Smooth muscle cell (in vitro differentiated cells): ENCODE results near the gene IGFL1. TPM values are rescaled to one million over a fixed set of nuclear protein-coding genes. Genes with fewer than 3 reads are reported as not detected.
"Not testable (repeated sequence)": the region's sequence is repeated elsewhere in the genome, so short reads cannot be mapped to it uniquely, and the experiment has no call there.

Experiments
- DNase-seq: peaks from one replicate; lab custom pipeline; 2025; ENCODE audit not compliant: unreplicated experiment; lab: John Stamatoyannopoulos, UW
- H2AFZ ChIP-seq: fragments of 200-600 bp; sonication (generic); 2 replicates; pipeline ENCODE4 v1.6.0; 2016; ENCODE audit warnings: antibody characterized with exemption, low read depth, mild to moderate bottlenecking
- H3F3A ChIP-seq: fragments of 200-600 bp; sonication (generic); 2 replicates; pipeline ENCODE4 v1.6.0; 2017; ENCODE audit warnings: antibody characterized with exemption, low read depth
- H3K27ac ChIP-seq: fragments of 200-600 bp; sonication (generic); 2 replicates; pipeline ENCODE4 v1.5.1; 2016; ENCODE audit warnings: low read depth, mild to moderate bottlenecking
- H3K27me3 ChIP-seq: fragments of 200-600 bp; sonication (generic); 2 replicates; pipeline ENCODE4 v1.6.1; 2016; ENCODE audit warnings: low read depth, mild to moderate bottlenecking
- H3K36me3 ChIP-seq: fragments of 200-600 bp; sonication (generic); 2 replicates; pipeline ENCODE4 v1.5.1; 2016; ENCODE audit warnings: low read depth
- H3K4me1 ChIP-seq: fragments of 200-600 bp; sonication (generic); 2 replicates; pipeline ENCODE4 v1.5.1; 2016; ENCODE audit warnings: low read depth
- H3K4me2 ChIP-seq: fragments of 200-600 bp; sonication (generic); 2 replicates; pipeline ENCODE4 v1.6.0; 2016; ENCODE audit warnings: mild to moderate bottlenecking
- H3K4me3 ChIP-seq: fragments of 200-600 bp; sonication (generic); 2 replicates; pipeline ENCODE4 v1.5.1; 2016; ENCODE audit warnings: mild to moderate bottlenecking
- H3K79me2 ChIP-seq: fragments of 200-600 bp; sonication (generic); 2 replicates; pipeline ENCODE4 v1.6.0; 2016; ENCODE audit warnings: low read depth, mild to moderate bottlenecking
- H3K9ac ChIP-seq: fragments of 200-600 bp; sonication (generic); 2 replicates; pipeline ENCODE4 v1.6.0; 2016; ENCODE audit warnings: low read depth
- H3K9me3 ChIP-seq: fragments of 200-600 bp; sonication (generic); replicated peaks from 2 replicates; pipeline ENCODE4 v1.5.1; 2016; ENCODE audit warnings: low read depth
- H4K20me1 ChIP-seq: fragments of 200-600 bp; sonication (generic); 2 replicates; pipeline ENCODE4 v1.6.0; 2016; ENCODE audit warnings: low read depth
- WGBS: methylation state at CpG from one replicate; pipeline ENCODE4 v1.1.7; 2016; ENCODE audit warnings: low lambda C conversion rate; 5-methylcytosine and 5-hydroxymethylcytosine counted together
- polyA plus RNA-seq: library from polyadenylated mRNA; unstranded; fragments of >200 nt; fragmentation: Nextera tagmentation; extraction: Ambion mirVana; gene quantifications from 2 replicates; pipeline ENCODE4 v1.2.1, GENCODE V29; 2016
- total RNA-seq: library from RNA; depleted of rRNA; stranded (reverse); fragments of >200 nt; gene quantifications from 2 replicates; pipeline ENCODE4 v1.2.3, GENCODE V29; 2014
- TF ChIP-seq, protein P1 (sequence below): fragments of 200-600 bp; sonication (generic); IDR thresholded peaks from 2 replicates; pipeline ENCODE4 v1.5.1; 2017; ENCODE audit warnings: borderline replicate concordance, mild to moderate bottlenecking, antibody characterized with exemption; ENCODE audit not compliant: insufficient read depth, poor library complexity, severe bottlenecking

IGFL1 gene
- total and polyA plus RNA-seq, 2 experiments from 2014 or later: not detected

DNA sequence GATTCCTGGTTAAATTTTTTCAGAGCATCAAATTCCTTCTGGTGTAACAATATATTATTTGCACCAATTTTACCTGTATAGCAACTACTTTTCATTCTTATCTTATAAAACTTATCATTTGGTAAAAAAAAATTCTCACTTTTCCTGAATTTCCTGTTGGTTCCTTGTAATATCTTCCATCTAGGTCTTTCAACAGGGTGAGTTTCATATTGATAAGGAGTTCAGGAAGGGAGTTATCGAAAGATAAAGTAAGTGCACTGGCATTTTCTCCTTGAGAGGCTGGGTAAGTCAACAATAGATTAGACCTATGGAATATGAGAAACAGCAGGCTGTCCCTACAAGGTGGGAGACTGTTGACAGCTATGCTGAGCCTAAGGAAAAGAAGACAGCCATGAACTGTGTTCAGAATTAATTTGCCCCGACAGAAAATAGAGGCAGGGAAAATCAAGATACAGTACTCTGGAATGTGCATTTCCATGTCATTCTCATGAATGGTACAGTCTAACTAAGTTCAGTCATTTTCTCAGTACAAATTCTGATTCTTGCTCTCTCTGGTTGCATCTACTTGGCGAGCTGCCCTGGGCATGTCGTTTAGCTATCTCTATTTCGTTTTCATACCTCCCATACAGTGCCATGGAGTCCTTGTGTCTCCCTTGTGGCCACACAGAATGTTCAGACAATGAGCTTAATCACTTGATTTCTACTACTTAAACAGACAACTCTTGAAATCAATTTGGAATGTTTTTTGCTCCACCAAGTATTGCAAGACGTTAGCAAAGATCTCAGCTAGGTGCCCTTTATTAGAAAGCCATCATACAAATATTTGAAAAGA is 9.9 kb downstream of the IGFL1 start:
- H3K4me3 ChIP-seq: no peak overlapping the region
- no peaks in the 10 kb centered on the region for H3F3A ChIP-seq
- no peak overlapping the region for H3K4me2 ChIP-seq
- H2AFZ ChIP-seq: no peak overlapping the region
- no peaks in the 10 kb centered on the region for H4K20me1 ChIP-seq
- H3K36me3 ChIP-seq: no peaks in the 10 kb centered on the region
- H3K4me1 ChIP-seq: peaks cover 6% of the 10 kb centered on the region
- H3K27me3 ChIP-seq: peaks cover 16% of the 10 kb centered on the region
- no peak overlapping the region for H3K9ac ChIP-seq
- H3K9me3 ChIP-seq: no peaks in the 10 kb centered on the region
- H3K79me2 ChIP-seq: no peaks in the 10 kb centered on the region
- H3K27ac ChIP-seq: no peak overlapping the region
- no peak for DNase-seq
- 81% methylated on average over 6 of the region's 6 CpGs for WGBS
- TF ChIP-seq, protein P1, sequence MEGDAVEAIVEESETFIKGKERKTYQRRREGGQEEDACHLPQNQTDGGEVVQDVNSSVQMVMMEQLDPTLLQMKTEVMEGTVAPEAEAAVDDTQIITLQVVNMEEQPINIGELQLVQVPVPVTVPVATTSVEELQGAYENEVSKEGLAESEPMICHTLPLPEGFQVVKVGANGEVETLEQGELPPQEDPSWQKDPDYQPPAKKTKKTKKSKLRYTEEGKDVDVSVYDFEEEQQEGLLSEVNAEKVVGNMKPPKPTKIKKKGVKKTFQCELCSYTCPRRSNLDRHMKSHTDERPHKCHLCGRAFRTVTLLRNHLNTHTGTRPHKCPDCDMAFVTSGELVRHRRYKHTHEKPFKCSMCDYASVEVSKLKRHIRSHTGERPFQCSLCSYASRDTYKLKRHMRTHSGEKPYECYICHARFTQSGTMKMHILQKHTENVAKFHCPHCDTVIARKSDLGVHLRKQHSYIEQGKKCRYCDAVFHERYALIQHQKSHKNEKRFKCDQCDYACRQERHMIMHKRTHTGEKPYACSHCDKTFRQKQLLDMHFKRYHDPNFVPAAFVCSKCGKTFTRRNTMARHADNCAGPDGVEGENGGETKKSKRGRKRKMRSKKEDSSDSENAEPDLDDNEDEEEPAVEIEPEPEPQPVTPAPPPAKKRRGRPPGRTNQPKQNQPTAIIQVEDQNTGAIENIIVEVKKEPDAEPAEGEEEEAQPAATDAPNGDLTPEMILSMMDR: no peak

DNA sequence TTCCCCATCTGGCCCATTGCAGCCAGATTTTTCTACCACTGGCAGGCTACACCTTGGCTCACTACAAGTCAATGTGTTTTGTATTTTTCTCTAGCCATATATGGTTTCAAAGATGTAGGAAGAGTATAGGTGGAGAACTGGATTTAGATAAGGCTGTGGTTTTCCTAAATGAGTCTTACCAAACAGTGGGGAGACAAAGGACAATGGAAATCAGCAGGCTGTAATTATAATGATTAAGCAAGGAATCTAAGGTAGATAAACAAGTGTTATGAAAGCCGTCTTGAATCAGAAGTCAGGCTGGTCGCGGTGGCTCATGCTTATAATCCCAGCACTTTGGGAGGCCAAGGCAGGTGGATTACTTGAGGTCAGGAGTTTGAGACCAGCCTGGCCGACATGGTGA is 11.2 kb downstream of the IGFL1 start:
- Histone ChIP-seq H3K27me3 (peaks cover 16% of the 10 kb centered on the region), H3K4me1 (peaks cover 8% of the 10 kb centered on the region), H3K9me3 (no peaks in the 10 kb centered on the region), H3F3A (no peaks in the 10 kb centered on the region), H3K9ac (no peak overlapping the region), H3K79me2 (no peaks in the 10 kb centered on the region), H3K4me2 (no peak overlapping the region), H3K4me3 (no peak overlapping the region), H4K20me1 (no peaks in the 10 kb centered on the region), H3K27ac (no peak overlapping the region), H3K36me3 (no peaks in the 10 kb centered on the region), H2AFZ (no peak overlapping the region)
- 87% methylated on average over 4 of the region's 4 CpGs for WGBS
- no peak for DNase-seq
- TF ChIP-seq, protein P1: no peak

DNA sequence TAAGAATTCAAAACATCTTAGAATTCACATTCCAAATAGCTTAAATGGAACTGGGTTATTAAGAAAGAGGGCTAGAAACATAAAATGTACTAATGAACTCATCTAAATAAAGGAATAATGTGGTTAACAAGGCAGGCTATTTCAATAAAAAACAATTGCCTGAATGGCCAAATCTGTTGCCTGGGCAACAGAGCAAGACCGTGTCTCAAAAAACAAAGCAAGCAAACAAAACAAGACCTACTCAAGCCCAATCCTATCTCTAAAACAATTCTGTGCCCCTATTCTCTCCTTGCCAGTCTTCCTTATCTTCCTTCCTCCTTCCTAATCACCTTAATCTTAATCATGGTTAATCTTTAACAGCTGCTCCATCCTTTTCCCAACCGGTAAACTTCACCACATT is 12.1 kb downstream of the IGFL1 start:
- DNase-seq: no peak
- no peak overlapping the region for H3K4me2 ChIP-seq
- no peak overlapping the region for H3K27ac ChIP-seq
- no peak overlapping the region for H2AFZ ChIP-seq
- peaks cover 12% of the 10 kb centered on the region for H3K4me1 ChIP-seq
- H3K9me3 ChIP-seq: no peaks in the 10 kb centered on the region
- H3F3A ChIP-seq: no peaks in the 10 kb centered on the region
- H3K27me3 ChIP-seq: peaks cover 24% of the 10 kb centered on the region
- no peak overlapping the region for H3K9ac ChIP-seq
- no peaks in the 10 kb centered on the region for H3K36me3 ChIP-seq
- WGBS: 48% methylated on average over 2 of the region's 2 CpGs
- H4K20me1 ChIP-seq: no peaks in the 10 kb centered on the region
- TF ChIP-seq, protein P1: no peak
- H3K4me3 ChIP-seq: no peak overlapping the region
- no peaks in the 10 kb centered on the region for H3K79me2 ChIP-seq

DNA sequence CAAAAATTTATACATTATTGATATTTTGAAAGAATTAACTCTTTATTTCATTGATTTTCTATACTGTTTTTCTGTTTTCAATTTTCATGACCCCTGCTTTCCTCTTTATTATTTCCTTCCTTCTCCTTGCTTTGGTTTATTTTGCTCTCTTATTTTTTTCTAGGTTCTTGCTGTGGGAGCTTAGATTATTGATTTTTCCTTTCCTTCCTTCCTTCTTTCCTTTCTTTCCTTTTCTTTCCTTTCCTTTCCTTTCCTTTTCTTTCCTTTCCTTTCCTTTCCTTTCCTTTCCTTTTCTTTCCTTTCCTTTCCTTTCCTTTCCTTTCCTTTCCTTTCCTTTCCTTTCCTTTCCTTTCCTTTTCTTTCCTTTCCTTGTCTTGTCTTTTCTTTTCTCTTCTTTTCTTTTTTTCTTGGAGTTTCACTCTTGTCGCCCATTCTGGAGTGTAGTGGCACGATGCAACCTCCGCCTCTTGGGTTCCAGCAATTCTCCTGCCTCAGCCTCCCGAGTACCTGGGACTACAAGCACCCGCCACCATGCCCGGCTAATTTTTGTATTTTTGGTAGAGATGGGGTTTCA is 13.6 kb downstream of the IGFL1 start:
- not testable (repeated sequence) for H4K20me1 ChIP-seq, H3K9ac ChIP-seq, H3F3A ChIP-seq, H3K4me2 ChIP-seq, H3K27ac ChIP-seq, H3K36me3 ChIP-seq, H3K79me2 ChIP-seq, DNase-seq, H2AFZ ChIP-seq, H3K4me3 ChIP-seq, H3K9me3 ChIP-seq
- Histone ChIP-seq H3K27me3 (peaks cover 33% of the 10 kb centered on the region), H3K4me1 (peaks cover 12% of the 10 kb centered on the region)
- WGBS: 95% methylated on average over 6 of the region's 6 CpGs
